Measurements from ENCODE around the gene CISD3.

- TF ChIP-seq, protein P1, sequence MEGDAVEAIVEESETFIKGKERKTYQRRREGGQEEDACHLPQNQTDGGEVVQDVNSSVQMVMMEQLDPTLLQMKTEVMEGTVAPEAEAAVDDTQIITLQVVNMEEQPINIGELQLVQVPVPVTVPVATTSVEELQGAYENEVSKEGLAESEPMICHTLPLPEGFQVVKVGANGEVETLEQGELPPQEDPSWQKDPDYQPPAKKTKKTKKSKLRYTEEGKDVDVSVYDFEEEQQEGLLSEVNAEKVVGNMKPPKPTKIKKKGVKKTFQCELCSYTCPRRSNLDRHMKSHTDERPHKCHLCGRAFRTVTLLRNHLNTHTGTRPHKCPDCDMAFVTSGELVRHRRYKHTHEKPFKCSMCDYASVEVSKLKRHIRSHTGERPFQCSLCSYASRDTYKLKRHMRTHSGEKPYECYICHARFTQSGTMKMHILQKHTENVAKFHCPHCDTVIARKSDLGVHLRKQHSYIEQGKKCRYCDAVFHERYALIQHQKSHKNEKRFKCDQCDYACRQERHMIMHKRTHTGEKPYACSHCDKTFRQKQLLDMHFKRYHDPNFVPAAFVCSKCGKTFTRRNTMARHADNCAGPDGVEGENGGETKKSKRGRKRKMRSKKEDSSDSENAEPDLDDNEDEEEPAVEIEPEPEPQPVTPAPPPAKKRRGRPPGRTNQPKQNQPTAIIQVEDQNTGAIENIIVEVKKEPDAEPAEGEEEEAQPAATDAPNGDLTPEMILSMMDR (IDR thresholded peaks at IDR 0.05): no peak
- no peak for TF ChIP-seq EZH2 (IDR thresholded peaks at IDR 0.05; ENCODE audit: borderline replicate concordance, insufficient read depth, low read depth, low read length, poor library complexity, severe bottlenecking)
Observed at GRCh38 chr17:38715216-38715943, 14.8 kb upstream of the CISD3 start.
